HK-2 (cell line): ENCODE data around the gene SCAPER.

Source experiments
- DNase-seq: peaks from one replicate; pipeline ENCODE4 v3.0.0-alpha.2; 2018; ENCODE audit not compliant: unreplicated experiment

Gene SCAPER

GRCh38 chr15:76674883-76675282 is 230.3 kb downstream of the SCAPER start:
- no peak for DNase-seq

GRCh38 chr15:76669521-76670207 is 235.5 kb downstream of the SCAPER start:
- no peak for DNase-seq

- no peak for DNase-seq
Measured at GRCh38 chr15:76668900-76669299, 236.2 kb downstream of the SCAPER start.

- DNase-seq, result no peak
Measured at GRCh38 chr15:76667943-76668715, 237.0 kb downstream of the SCAPER start.

- DNase-seq, result no peak
Measured at GRCh38 chr15:76664895-76665294, 240.2 kb downstream of the SCAPER start.

- DNase-seq, result no peak
Measured at GRCh38 chr15:76664411-76664810, 240.7 kb downstream of the SCAPER start.

GRCh38 chr15:76663529-76663928 is 241.6 kb downstream of the SCAPER start:
- DNase-seq, result no peak

GRCh38 chr15:76648732-76649444 is 256.3 kb downstream of the SCAPER start:
- DNase-seq, result no peak

GRCh38 chr15:76647612-76648011 is 257.5 kb downstream of the SCAPER start:
- DNase-seq, result no peak

GRCh38 chr15:76644646-76645045 is 260.5 kb downstream of the SCAPER start:
- no peak for DNase-seq

GRCh38 chr15:76642671-76643070 is 262.5 kb downstream of the SCAPER start:
- DNase-seq, result no peak

- no peak for DNase-seq
Measured at GRCh38 chr15:76637166-76637565, 268.0 kb downstream of the SCAPER start.

GRCh38 chr15:76636059-76636458 is 269.1 kb downstream of the SCAPER start:
- DNase-seq, result no peak

- DNase-seq, result no peak
Measured at GRCh38 chr15:76626611-76627010, 278.5 kb downstream of the SCAPER start.

- no peak for DNase-seq
Measured at GRCh38 chr15:76625267-76625666, 279.9 kb downstream of the SCAPER start.

- DNase-seq, result no peak
Measured at GRCh38 chr15:76614725-76615124, 290.4 kb downstream of the SCAPER start.

- DNase-seq, result no peak
Measured at GRCh38 chr15:76588811-76589747, 316.1 kb downstream of the SCAPER start.

- no peak for DNase-seq
Measured at GRCh38 chr15:76585576-76585897, 319.6 kb downstream of the SCAPER start.

GRCh38 chr15:76584868-76585575 is 320.1 kb downstream of the SCAPER start:
- no peak for DNase-seq

- DNase-seq, result no peak
Measured at GRCh38 chr15:76582550-76582949, 322.6 kb downstream of the SCAPER start.

GRCh38 chr15:76577879-76578512 is 327.1 kb downstream of the SCAPER start:
- DNase-seq, result no peak
